ENCODE measurements around the gene LMNTD2.

LMNTD2 gene

GRCh38 chr11:605286-606129 lies 45.0 kb upstream of the LMNTD2 start:
- Histone ChIP-seq H2AK5ac (ENCODE audit: low read depth, low read length) (no peak overlapping the region), H2BK12ac (ENCODE audit: low read length) (no peak overlapping the region), H2BK120ac (ENCODE audit: low read depth, low read length) (no peak overlapping the region), H3K36me3 (replicated peaks in 1 of 2; ENCODE audit: control insufficient read depth in 2 of 2, insufficient read depth in 2 of 2, low read length in 2 of 2) (peaks cover 72 to 96% of the 10 kb centered on the region in 2 donors), H3K18ac (ENCODE audit: low read length) (no peak overlapping the region), H3K9ac (ENCODE audit: low read depth, low read length, poor library complexity) (no peak overlapping the region), H3K79me1 (ENCODE audit: low read depth, low read length) (peaks cover 7% of the 10 kb centered on the region), H3K23ac (ENCODE audit: low read depth, low read length, poor library complexity) (peak overlapping the region; percentile 37), H3K14ac (ENCODE audit: low read length) (no peak overlapping the region), H3K4me3 (ENCODE audit: low read length in 2 of 2) (no peak overlapping the region), H4K91ac (ENCODE audit: low read depth, low read length, poor library complexity) (no peak overlapping the region), H3K9me3 (replicated peaks in 1 of 2; ENCODE audit: control insufficient read depth in 2 of 2, insufficient read depth in 1 of 2, low read depth in 1 of 2, low read length in 2 of 2) (no peaks in the 10 kb centered on the region), H3K27ac (replicated peaks; ENCODE audit: low read length) (no peak overlapping the region), H2BK5ac (ENCODE audit: low read length) (peak overlapping the region; percentile 14), H3K4ac (ENCODE audit: low read length) (no peak overlapping the region), H2BK15ac (ENCODE audit: low read length) (no peak overlapping the region), H3K4me1 (ENCODE audit: control insufficient read depth in 2 of 2, insufficient read depth in 1 of 2, low read depth in 1 of 2, low read length in 2 of 2) (no peaks in the 10 kb centered on the region), H4K8ac (ENCODE audit: low read depth, low read length) (no peak overlapping the region), H2AFZ (ENCODE audit: low read length) (no peak overlapping the region), H3K27me3 (ENCODE audit: control insufficient read depth in 3 of 3, insufficient read depth in 3 of 3, low read depth in 1 of 3, low read length in 3 of 3) (no peaks in the 10 kb centered on the region), H3K4me2 (ENCODE audit: insufficient read depth, low read length, poor library complexity, severe bottlenecking) (no peak overlapping the region)
- no CpG with 5 or more reads among the region's 33 CpGs for WGBS, 2 donors (ENCODE audit: extremely low coverage in 2 of 2, insufficient read length in 2 of 2, insufficient replicate concordance in 1 of 2)
- no peak for DNase-seq (ENCODE audit: low spot score)

DNA sequence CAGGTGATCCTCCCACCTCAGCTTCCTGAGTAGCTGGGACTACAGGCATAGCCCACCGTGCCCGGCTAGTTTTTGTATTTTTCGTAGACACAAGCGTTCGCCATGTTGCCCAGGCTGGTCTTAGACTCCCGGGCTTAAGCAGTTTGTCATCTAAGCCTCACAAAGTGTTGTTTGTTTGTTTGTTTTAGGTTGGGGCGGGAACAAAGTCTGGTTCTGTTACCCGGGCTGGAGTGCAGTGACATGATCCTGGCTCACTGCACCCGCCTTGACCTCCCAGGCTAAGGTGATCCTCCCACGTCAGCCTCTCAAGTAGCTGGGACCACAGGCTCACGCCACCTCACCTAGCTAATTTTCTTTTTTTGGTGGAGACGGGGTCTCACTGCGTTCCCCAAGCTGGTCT lies 42.6 kb upstream of the LMNTD2 start:
- Histone ChIP-seq H3K4me2 (ENCODE audit: insufficient read depth, low read length, poor library complexity, severe bottlenecking) (no peak overlapping the region), H3K9me3 (replicated peaks in 1 of 2; ENCODE audit: control insufficient read depth in 2 of 2, insufficient read depth in 1 of 2, low read depth in 1 of 2, low read length in 2 of 2) (no peaks in the 10 kb centered on the region), H3K9ac (ENCODE audit: low read depth, low read length, poor library complexity) (peak overlapping the region; percentile 12), H2BK5ac (ENCODE audit: low read length) (no peak overlapping the region), H2AFZ (ENCODE audit: low read length) (no peak overlapping the region), H3K4me1 (ENCODE audit: control insufficient read depth in 2 of 2, insufficient read depth in 1 of 2, low read depth in 1 of 2, low read length in 2 of 2) (no peaks in the 10 kb centered on the region), H3K23ac (ENCODE audit: low read depth, low read length, poor library complexity) (no peak overlapping the region), H2BK12ac (ENCODE audit: low read length) (no peak overlapping the region), H4K8ac (ENCODE audit: low read depth, low read length) (no peak overlapping the region), H3K79me1 (ENCODE audit: low read depth, low read length) (peaks cover 8% of the 10 kb centered on the region), H3K27me3 (ENCODE audit: control insufficient read depth in 3 of 3, insufficient read depth in 3 of 3, low read depth in 1 of 3, low read length in 3 of 3) (no peaks in the 10 kb centered on the region), H4K91ac (ENCODE audit: low read depth, low read length, poor library complexity) (no peak overlapping the region), H3K14ac (ENCODE audit: low read length) (no peak overlapping the region), H2BK120ac (ENCODE audit: low read depth, low read length) (no peak overlapping the region), H3K18ac (ENCODE audit: low read length) (no peak overlapping the region), H3K27ac (replicated peaks; ENCODE audit: low read length) (no peak overlapping the region), H2AK5ac (ENCODE audit: low read depth, low read length) (no peak overlapping the region), H3K4ac (ENCODE audit: low read length) (no peak overlapping the region), H3K4me3 (ENCODE audit: low read length in 2 of 2) (no peak overlapping the region), H2BK15ac (ENCODE audit: low read length) (no peak overlapping the region), H3K36me3 (replicated peaks in 1 of 2; ENCODE audit: control insufficient read depth in 2 of 2, insufficient read depth in 2 of 2, low read length in 2 of 2) (peaks cover 66 to 94% of the 10 kb centered on the region in 2 donors)
- no CpG with 5 or more reads among the region's 13 CpGs for WGBS, 2 donors (ENCODE audit: extremely low coverage in 2 of 2, insufficient read length in 2 of 2, insufficient replicate concordance in 1 of 2)
- DNase-seq (ENCODE audit: low spot score) = no peak

GRCh38 chr11:601573-602245 lies 41.2 kb upstream of the LMNTD2 start:
- H3K14ac ChIP-seq (ENCODE audit: low read length) = no peak overlapping the region
- H3K23ac ChIP-seq (ENCODE audit: low read depth, low read length, poor library complexity) = no peak overlapping the region
- H2AFZ ChIP-seq (ENCODE audit: low read length) = no peak overlapping the region
- no peak overlapping the region for H3K9ac ChIP-seq (ENCODE audit: low read depth, low read length, poor library complexity)
- H4K8ac ChIP-seq (ENCODE audit: low read depth, low read length) = no peak overlapping the region
- peaks cover 6% of the 10 kb centered on the region for H3K79me1 ChIP-seq (ENCODE audit: low read depth, low read length)
- no peak overlapping the region for H3K4me2 ChIP-seq (ENCODE audit: insufficient read depth, low read length, poor library complexity, severe bottlenecking)
- no peak overlapping the region for H2BK15ac ChIP-seq (ENCODE audit: low read length)
- H3K4me3 ChIP-seq (ENCODE audit: low read length in 2 of 2) = peak overlapping the region in 1 of 2 donors; percentile 48
- H3K27me3 ChIP-seq (ENCODE audit: control insufficient read depth in 3 of 3, insufficient read depth in 3 of 3, low read depth in 1 of 3, low read length in 3 of 3) = no peaks in the 10 kb centered on the region
- no peak overlapping the region for H2BK5ac ChIP-seq (ENCODE audit: low read length)
- no CpG with 5 or more reads among the region's 23 CpGs for WGBS, 2 donors (ENCODE audit: extremely low coverage in 2 of 2, insufficient read length in 2 of 2, insufficient replicate concordance in 1 of 2)
- no peaks in the 10 kb centered on the region for H3K9me3 ChIP-seq (replicated peaks in 1 of 2; ENCODE audit: control insufficient read depth in 2 of 2, insufficient read depth in 1 of 2, low read depth in 1 of 2, low read length in 2 of 2)
- no peak overlapping the region for H4K91ac ChIP-seq (ENCODE audit: low read depth, low read length, poor library complexity)
- no peak overlapping the region for H3K27ac ChIP-seq (replicated peaks; ENCODE audit: low read length)
- peaks cover 63 to 94% of the 10 kb centered on the region in 2 donors for H3K36me3 ChIP-seq (replicated peaks in 1 of 2; ENCODE audit: control insufficient read depth in 2 of 2, insufficient read depth in 2 of 2, low read length in 2 of 2)
- no peaks in the 10 kb centered on the region for H3K4me1 ChIP-seq (ENCODE audit: control insufficient read depth in 2 of 2, insufficient read depth in 1 of 2, low read depth in 1 of 2, low read length in 2 of 2)
- no peak overlapping the region for H3K18ac ChIP-seq (ENCODE audit: low read length)
- no peak for DNase-seq (ENCODE audit: low spot score)
- H2BK12ac ChIP-seq (ENCODE audit: low read length) = no peak overlapping the region
- H3K4ac ChIP-seq (ENCODE audit: low read length) = no peak overlapping the region
- no peak overlapping the region for H2AK5ac ChIP-seq (ENCODE audit: low read depth, low read length)
- no peak overlapping the region for H2BK120ac ChIP-seq (ENCODE audit: low read depth, low read length)

DNA sequence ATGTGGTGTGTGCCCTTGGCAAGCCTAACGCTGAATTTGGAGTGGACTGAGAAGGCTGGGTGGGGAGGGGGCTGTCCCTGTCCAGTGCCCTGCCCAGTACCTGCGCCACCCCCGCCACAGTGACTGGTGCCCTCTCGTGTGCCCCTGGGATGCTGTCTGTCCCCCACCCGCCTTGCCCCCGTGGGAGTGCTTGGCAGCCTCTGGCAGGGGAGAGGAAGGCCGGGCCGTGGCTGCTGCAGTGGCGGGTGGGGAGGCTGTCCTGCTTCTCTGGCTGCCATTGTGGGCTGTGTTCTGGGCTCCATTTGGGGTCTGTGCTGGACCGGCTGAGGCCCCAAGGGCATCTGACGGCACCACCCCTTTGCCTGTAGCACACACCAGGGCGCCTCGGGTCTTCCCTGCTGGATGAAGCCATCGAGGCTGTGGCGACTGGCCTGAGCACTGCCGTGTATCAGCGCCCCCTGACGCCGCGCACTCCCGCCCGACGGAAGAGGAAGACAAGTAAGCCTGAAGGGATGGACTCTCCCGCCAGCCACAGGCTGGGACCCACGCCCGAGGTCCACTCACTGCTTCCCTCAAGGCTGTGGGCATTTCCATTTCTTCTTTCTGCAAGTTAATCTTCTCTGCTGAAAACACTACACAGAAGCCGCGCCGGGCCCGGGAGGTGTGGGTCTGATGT lies 37.6 kb upstream of the LMNTD2 start:
- Histone ChIP-seq H2AFZ (ENCODE audit: low read length) (no peak overlapping the region), H2BK120ac (ENCODE audit: low read depth, low read length) (no peak overlapping the region), H4K91ac (ENCODE audit: low read depth, low read length, poor library complexity) (no peak overlapping the region), H3K4me2 (ENCODE audit: insufficient read depth, low read length, poor library complexity, severe bottlenecking) (no peak overlapping the region), H3K79me1 (ENCODE audit: low read depth, low read length) (peaks cover 8% of the 10 kb centered on the region), H4K8ac (ENCODE audit: low read depth, low read length) (no peak overlapping the region), H2BK12ac (ENCODE audit: low read length) (no peak overlapping the region), H3K4ac (ENCODE audit: low read length) (no peak overlapping the region), H3K23ac (ENCODE audit: low read depth, low read length, poor library complexity) (peak overlapping the region; percentile 17), H2BK15ac (ENCODE audit: low read length) (no peak overlapping the region), H3K9ac (ENCODE audit: low read depth, low read length, poor library complexity) (no peak overlapping the region), H3K36me3 (replicated peaks in 1 of 2; ENCODE audit: control insufficient read depth in 2 of 2, insufficient read depth in 2 of 2, low read length in 2 of 2) (peaks cover 57 to 95% of the 10 kb centered on the region in 2 donors), H2BK5ac (ENCODE audit: low read length) (peak overlapping the region; percentile 53), H3K4me1 (ENCODE audit: control insufficient read depth in 2 of 2, insufficient read depth in 1 of 2, low read depth in 1 of 2, low read length in 2 of 2) (no peaks in the 10 kb centered on the region), H3K9me3 (replicated peaks in 1 of 2; ENCODE audit: control insufficient read depth in 2 of 2, insufficient read depth in 1 of 2, low read depth in 1 of 2, low read length in 2 of 2) (no peaks in the 10 kb centered on the region), H3K14ac (ENCODE audit: low read length) (no peak overlapping the region), H3K18ac (ENCODE audit: low read length) (no peak overlapping the region), H2AK5ac (ENCODE audit: low read depth, low read length) (no peak overlapping the region), H3K4me3 (ENCODE audit: low read length in 2 of 2) (no peak overlapping the region), H3K27ac (replicated peaks; ENCODE audit: low read length) (no peak overlapping the region), H3K27me3 (ENCODE audit: control insufficient read depth in 3 of 3, insufficient read depth in 3 of 3, low read depth in 1 of 3, low read length in 3 of 3) (no peaks in the 10 kb centered on the region)
- WGBS, 2 donors (ENCODE audit: extremely low coverage in 2 of 2, insufficient read length in 2 of 2, insufficient replicate concordance in 1 of 2) = no CpG with 5 or more reads among the region's 30 CpGs
- DNase-seq (ENCODE audit: low spot score) = no peak
